PFSK-1 (cell line): ENCODE data around the gene TRMT44.

Source experiments
- POLR2AphosphoS5 ChIP-seq: IDR thresholded peaks from 2 replicates; pipeline ENCODE4 v1.6.1; 2012; ENCODE audit warnings: low read depth, mild to moderate bottlenecking, control low read depth, low read length, moderate library complexity
- SIN3A ChIP-seq: IDR thresholded peaks from 2 replicates; pipeline ENCODE4 v1.6.1; 2012; ENCODE audit warnings: mild to moderate bottlenecking, low read length, moderate library complexity, borderline replicate concordance; ENCODE audit not compliant: insufficient read depth
- TF ChIP-seq, protein P1 (sequence below), 2 experiments: IDR thresholded peaks; 2 replicates each; pipeline versions ENCODE4 v1.6.1 to v1.8.0; 2011 to 2012; ENCODE audit warnings: low read depth in 2 of 2, low read length in 2 of 2, control low read depth in 1 of 2, inconsistent platforms in 1 of 2, mild to moderate bottlenecking in 1 of 2, moderate library complexity in 1 of 2; ENCODE audit not compliant: insufficient read depth in 1 of 2

- TF ChIP-seq, protein P1, sequence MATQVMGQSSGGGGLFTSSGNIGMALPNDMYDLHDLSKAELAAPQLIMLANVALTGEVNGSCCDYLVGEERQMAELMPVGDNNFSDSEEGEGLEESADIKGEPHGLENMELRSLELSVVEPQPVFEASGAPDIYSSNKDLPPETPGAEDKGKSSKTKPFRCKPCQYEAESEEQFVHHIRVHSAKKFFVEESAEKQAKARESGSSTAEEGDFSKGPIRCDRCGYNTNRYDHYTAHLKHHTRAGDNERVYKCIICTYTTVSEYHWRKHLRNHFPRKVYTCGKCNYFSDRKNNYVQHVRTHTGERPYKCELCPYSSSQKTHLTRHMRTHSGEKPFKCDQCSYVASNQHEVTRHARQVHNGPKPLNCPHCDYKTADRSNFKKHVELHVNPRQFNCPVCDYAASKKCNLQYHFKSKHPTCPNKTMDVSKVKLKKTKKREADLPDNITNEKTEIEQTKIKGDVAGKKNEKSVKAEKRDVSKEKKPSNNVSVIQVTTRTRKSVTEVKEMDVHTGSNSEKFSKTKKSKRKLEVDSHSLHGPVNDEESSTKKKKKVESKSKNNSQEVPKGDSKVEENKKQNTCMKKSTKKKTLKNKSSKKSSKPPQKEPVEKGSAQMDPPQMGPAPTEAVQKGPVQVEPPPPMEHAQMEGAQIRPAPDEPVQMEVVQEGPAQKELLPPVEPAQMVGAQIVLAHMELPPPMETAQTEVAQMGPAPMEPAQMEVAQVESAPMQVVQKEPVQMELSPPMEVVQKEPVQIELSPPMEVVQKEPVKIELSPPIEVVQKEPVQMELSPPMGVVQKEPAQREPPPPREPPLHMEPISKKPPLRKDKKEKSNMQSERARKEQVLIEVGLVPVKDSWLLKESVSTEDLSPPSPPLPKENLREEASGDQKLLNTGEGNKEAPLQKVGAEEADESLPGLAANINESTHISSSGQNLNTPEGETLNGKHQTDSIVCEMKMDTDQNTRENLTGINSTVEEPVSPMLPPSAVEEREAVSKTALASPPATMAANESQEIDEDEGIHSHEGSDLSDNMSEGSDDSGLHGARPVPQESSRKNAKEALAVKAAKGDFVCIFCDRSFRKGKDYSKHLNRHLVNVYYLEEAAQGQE (IDR thresholded peaks at IDR 0.05; ENCODE audit: insufficient read depth in 1 of 2, low read depth in 2 of 2, low read length in 2 of 2), result no peak
- TF ChIP-seq POLR2AphosphoS5, result no peak
- TF ChIP-seq SIN3A, result no peak
These were observed 85.0 kb downstream of the TRMT44 start for GRCh38 chr4:8525383-8526120.
